Activated CD4-positive, alpha-beta T cell treated with anti-CD3 and anti-CD28 coated beads, Interleukin-2, Interleukin-6, amounts not matched to agents 100 ng/mL and 50 ng/mL, durations not matched to agents 16 hours and 8 hours (primary cell): ENCODE measurements around the gene ABCB8.
A peak's percentile ranks its signal among the peaks of the same experiment; 100 is the strongest.
"Not testable (repeated sequence)": the region's sequence is repeated elsewhere in the genome, so short reads cannot be mapped to it uniquely, and the experiment has no call there.

Source experiments
- DNase-seq: peaks from one replicate; pipeline ENCODE4 v3.0.0-alpha.2; 2020

ABCB8 gene

DNA sequence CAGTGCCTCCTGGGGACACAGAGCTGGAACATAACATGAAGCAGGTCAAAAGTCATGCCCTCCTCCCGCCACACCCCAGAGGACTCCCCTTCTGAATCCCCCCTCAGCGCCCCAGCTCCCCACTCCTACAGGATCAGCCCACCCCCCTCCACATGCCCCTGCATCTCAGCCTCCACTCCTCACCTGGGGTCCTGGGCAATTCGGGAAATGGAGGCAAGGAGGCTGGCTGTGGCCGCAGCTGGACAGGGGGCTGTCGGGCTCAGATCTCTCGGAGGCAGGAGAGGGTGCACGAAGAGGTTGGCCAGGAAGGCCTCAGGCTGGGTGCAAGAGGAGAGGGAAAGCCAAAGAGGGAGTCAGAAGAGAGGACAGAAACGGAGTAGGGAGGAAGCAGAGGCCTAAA is 11.7 kb upstream of the ABCB8 start:
- DNase-seq, result no peak

DNA sequence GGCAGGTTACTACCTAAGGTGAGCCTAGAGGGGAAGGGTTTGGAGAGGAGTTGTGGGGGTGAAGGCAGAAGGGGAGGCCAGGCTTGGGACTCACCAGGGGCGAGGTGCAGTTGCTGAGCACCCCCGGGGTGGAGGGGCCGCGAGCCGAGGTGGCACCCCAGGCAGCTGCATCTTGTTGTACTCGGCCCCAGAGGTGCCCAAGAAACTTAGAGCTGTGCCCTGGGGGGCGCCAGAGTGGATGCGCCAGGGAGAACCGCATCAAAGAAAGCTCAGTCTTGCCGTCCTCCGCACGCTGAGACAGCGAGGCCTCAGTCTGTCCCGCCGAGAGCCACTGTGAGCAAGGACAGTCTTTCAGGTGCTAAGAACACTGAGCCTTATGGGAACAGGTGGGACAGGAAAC is 11.3 kb upstream of the ABCB8 start:
- no peak for DNase-seq

DNA sequence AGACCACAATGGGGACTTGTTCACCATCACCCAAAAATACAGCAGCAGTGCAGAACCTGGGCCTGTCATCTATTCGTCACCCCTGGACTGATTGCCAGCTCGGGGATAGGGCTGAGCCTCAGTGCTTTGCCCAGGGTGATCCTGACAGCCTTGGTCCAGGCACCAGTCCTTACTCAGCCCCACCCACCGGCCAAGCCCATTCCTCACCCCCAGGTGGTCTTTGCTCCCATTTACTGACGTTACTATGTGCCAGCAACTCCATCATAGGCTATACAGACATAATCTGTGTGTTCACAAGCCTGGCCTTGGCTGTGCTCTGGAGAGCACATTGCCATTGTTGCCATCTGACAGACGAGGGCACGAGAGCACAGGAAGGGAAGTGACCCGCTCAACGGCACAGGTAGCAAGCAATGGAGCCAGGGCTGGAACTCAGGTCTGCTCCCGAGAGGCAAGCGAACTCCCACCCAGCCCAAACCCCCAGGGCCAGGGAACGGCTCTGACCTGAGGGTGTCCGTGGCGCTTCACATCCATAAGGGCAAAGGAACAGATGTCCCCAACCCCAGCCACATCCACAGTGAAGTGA is 10.8 kb upstream of the ABCB8 start:
- DNase-seq, result no peak

DNA sequence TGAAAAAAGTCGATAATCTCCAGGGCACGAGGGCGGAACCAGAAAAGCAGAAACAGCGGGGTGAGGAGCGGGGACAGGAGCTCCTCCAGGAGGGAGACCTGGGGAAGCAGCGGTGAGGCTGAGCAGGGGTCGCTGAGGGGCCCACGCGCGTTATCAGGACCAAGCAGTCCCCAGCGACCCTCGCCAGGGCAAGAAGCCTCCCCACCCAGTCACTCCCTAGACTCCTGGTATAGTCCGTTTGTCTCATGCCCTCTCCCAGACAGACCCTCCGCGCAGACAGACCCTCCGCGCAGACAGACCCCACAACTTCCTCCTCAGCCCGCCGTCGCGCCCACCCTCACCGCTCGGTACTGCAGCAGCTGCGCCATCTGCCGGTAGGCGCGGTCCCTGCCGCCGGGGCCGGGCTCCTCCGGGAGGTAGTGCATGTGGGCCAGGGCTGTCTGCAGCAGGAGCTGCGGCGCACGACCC is 10.3 kb upstream of the ABCB8 start:
- peak; percentile 87 for DNase-seq

DNA sequence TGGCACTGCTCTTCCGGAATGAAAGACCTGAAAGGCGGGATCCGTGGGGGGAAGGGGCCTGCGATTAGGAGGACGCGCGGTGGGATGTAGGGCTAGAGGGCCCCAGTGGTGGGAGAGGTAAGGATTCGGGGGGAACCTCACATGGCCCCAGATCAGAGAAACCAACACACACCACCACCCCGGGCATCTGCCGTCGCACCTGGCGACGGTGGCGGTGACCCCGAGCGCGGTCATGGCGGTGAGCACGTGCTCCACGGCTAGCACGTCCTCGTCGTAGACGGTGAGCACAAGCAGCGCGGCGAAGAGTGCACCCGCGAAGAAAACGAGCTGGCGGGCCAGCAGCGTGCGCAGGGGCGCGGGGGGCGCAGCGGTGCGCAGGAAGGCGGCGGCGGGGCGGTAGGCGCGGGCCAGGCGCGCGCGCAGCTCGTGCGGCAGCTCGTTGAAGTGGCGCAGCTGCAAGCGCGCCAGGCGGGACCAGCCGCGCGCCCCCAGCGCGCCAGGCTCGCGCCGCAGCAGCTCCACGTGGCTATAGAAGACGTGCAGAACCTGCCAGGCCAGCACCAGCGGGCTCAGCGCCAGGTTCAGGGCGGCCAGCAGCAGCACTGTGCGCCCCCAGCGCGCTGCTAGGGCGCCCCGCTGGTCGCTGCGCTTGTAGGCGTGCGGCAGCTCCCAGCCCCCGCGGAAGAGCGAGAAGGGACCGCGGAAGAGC is 9.7 kb upstream of the ABCB8 start:
- DNase-seq, result peak; percentile 40

DNA sequence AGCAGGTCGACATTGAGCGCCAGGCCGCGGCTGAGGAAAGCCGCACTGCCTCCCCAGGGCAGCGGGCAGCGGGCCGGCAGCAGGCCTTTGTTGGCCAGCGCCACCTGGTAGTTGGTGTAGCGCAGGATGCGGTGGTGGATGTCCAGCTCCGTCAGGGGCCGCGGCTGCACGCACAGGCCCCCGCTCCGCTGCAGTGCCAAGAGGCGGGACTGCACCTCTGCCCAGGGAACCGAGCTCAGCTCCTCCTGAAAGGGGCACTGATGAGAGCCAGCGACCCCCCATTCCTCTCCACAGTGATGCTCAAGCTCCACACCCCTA is 9.2 kb upstream of the ABCB8 start:
- no peak for DNase-seq

DNA sequence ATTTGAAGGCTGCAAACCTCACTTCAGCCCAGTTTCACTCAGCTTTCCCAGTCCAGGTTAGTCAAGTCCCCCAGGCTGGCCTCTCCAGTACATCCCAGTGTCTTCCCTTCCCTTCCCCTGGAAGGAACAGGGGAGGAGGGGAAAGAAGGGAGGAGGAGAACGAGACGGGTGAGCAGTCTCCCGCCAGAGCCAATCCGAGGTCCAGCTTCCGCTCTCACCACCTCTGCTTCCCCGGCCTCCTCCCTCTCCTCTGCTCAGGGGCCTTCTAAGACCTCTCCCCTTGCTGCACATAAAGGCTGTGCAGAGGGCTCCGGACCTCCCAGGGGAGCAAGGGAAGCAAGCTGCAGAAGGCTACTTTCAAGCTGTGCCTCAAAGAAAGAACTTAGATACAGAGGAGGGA is 8.0 kb upstream of the ABCB8 start:
- no peak for DNase-seq

DNA sequence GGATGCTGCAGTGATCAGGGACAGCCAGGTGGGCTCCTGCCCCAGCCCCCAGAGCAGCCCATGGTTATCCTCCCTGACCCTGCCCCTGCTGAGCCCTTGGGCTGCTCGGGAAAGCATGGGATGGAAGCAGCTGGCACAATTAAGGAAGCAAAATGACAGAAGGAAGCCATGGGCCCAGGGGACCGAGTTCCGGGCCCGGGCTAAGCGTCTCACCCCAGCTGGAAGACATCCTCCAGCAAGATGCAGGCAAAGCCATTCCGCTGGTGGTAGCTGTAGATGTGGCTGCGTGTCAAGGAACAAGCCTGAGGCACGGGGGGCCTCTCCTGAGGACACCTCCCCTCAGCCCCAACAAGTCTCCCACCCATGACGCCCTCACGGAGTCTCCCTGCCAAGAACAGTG is 5.0 kb upstream of the ABCB8 start:
- no peak for DNase-seq

DNA sequence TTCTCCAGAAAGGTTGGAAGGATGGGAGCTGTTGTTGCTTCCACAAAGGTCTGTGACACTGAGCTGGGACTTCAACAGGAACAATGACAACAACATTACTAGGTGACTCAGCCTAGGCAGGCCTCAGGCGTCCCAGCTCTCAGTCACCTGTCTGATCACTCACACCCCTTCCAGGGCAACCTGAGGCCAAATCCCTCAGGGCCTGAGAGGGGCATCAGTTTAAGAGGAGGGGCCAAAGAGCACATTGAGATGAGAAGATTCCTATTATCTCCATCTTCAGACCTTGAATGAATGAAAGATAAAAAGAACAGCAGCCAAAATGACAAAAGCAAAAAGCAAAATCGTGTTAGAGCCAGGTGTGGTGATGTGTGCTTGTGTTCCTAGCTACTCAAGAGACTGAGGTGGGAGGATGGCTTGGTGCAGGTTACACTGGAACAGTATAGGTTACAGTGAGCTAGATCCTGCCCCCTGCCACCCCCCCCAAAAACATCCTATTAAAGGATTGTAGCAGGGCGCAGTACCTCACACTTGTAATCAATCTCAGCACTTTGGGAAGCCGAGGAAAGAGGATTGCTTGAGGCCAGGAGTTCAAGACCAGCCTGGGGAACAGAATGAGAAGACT is 3.7 kb upstream of the ABCB8 start, which contains the start of gene ATG9B:
TSS of gene ATG9B (minus strand) at position 60 of the 622 bp plus-strand sequence. CDS start 71 bp downstream, outside the sequence.
- no peak for DNase-seq

GRCh38 chr7:151025924-151026671 is 2.2 kb upstream of the ABCB8 start:
- DNase-seq, result no peak

- not testable (repeated sequence) for DNase-seq
Observed at GRCh38 chr7:151026771-151027727, 1.2 kb upstream of the ABCB8 start.

DNA sequence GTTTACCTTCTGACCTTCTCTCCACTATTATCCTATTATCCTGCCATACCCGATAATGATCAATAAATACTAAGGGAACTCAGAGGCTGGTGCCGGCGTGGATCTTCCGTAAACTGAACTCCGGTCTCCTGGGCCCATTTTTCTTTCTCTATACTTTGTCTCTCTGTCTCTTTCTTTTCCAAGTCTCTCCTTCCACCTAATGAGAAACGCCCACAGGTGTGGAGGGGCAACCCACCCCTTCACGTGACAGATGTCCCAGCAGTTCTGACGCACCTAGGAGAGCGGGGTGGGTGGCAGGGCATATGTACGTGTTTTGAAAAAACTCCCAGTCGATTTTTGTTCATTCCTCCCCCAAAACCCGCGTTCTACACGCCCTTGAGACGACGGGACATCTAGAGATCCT is 521 bp upstream of the ABCB8 start:
- not testable (repeated sequence) for DNase-seq

DNA sequence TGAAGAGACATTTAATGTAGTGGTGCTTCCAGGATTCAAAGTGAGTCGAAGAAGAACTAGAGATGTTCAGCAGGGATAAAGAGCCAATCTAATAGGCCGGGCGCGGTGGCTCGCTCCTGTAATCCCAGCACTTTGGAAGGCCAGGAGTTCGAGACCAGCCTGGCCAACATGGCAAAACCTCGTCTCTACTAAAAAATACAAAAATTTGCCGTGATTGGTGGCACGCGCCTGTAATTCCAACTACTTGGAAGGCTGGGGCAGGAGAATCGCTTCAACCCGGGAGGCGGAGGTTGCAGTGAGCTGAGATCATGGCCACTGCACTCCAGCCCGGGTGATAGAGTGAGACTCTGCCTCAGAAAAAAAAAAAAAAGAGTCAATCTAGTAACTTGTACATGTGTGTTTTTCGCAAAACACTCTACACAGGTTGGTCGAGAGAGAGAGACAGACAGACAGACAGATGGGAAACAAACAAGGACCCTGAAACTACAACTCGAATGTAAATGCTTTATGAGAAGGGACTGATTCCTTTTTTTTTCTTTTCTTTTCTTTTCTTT is 775 bp downstream of the ABCB8 start:
- DNase-seq, result no peak

- DNase-seq, result no peak
Observed at GRCh38 chr7:151031011-151031410, 2.8 kb downstream of the ABCB8 start.

DNA sequence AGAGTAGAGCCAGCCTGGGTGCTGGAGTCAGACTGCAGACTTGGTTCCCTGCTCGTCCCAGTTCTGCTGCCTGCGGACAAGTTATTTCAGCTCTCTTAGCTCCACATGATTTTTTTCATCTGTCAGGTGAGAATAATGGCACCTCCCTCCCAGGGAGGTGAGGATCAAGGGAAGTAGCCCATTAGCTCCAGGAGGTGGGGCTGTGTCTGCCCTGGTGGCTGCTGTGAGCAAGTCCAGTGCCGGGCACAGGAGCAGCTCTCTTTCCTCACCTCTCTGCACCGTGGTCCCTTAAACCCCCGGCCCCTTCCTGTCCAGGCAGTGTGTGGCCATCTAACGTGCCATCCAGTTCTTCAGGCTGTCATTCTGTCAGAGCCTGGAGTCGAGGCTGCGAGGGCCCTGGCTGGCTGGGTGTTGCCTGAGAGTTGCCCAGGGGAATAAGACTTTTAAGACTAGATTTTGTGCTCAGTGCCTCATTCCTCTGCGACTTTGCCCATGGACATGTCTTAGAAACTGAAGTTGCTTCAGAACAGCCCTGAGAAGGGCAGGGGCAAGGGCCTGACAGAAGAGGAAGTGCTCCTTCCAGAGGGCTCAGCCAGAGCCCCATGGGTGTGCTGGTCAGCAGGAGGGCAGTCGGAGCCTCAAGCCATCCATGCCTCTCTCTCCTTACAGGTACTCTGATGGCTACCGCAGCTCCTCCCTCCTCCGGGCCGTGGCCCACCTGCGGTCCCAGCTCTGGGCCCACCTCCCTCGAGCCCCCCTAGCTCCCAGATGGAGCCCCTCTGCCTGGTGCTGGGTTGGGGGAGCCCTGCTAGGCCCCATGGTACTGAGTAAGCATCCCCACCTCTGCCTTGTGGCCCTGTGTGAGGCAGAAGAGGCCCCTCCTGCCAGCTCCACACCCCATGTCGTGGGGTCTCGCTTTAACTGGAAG is 5.0 kb downstream of the ABCB8 start:
- DNase-seq, result no peak

- DNase-seq, result no peak
Observed at GRCh38 chr7:151033864-151034249, 5.6 kb downstream of the ABCB8 start.

GRCh38 chr7:151034312-151035025 is 6.2 kb downstream of the ABCB8 start:
- no peak for DNase-seq

DNA sequence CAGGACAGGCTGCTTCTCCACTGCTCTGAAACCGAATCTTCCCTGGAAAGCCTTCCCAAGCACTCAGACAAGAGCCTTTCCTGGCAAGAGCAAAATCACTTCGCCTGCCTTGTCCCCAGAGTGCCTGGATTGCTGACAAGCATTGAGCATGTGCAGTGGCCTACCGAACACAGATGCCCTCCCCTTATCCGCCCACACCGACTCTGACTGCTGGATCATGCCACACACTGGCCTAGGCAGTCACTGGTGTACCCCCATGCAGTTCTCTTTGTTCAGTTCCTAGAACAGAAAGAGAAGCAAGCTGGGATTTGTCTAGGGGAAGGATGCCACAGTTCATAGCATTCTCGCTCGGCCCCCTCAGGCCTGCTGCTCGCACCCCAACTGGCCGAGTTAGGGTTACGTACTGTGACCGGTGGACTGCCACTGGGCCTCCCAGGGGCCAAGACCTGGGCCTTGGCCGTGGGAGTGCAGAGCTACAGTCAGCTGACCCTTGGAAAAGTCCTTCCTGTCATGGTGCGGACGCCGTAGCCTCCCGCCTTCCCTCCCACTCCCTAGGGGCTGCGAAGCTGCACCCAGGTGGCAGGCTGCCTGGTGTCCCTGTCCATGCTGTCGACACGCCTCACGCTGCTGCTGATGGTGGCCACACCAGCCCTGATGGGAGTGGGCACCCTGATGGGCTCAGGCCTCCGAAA is 6.9 kb downstream of the ABCB8 start:
- DNase-seq, result no peak

- no peak for DNase-seq
Observed at GRCh38 chr7:151035902-151036301, 7.7 kb downstream of the ABCB8 start.
